ENCODE data around the gene DGKD.

DNA sequence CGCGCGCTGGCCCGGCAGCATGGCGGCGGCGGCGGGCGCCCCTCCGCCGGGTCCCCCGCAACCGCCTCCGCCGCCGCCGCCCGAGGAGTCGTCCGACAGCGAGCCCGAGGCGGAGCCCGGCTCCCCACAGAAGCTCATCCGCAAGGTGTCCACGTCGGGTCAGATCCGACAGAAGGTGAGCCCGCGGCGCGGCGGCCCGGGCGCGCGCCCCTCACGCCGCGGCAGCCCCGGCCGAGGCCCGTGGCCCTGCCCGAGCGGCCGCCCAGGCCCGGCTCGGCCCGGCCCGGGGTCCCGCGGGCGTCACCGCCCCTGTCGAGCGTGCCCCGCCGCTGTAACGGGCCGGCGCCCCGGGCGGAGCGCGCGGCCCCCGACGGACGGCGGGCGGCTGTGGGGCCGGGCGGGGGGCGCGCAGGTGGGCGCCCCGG, 218 bp downstream of the DGKD start:
- TF ChIP-seq CTCF (IDR thresholded peaks at IDR 0.05; ENCODE audit: insufficient read depth, low read depth, low read length): no peak
- no peak for TF ChIP-seq EZH2 (IDR thresholded peaks at IDR 0.05; ENCODE audit: insufficient read depth, low read length)
